GM23338 (cell line): ENCODE measurements around the gene SYNPO2. TPM values are rescaled to one million over a fixed set of nuclear protein-coding genes. Genes with fewer than 3 reads are reported as not detected.

ENCODE experiments used
- ATAC-seq: fragments of 200-7000 bp; cut with Tn5 transposase; 3 replicates; pipeline ENCODE4 v1.9.1; 2020
- DNase-seq: peaks from one replicate; pipeline ENCODE4 v3.0.0-alpha.2; 2015; ENCODE audit warnings: low spot score
- H2AFZ ChIP-seq: fragments of 200-600 bp; sonication (generic); 2 replicates; pipeline ENCODE4 v1.8.0; 2016; ENCODE audit warnings: antibody characterized with exemption, mild to moderate bottlenecking, moderate library complexity
- H3F3A ChIP-seq: fragments of 200-600 bp; sonication (generic); replicated peaks from 2 replicates; pipeline ENCODE4 v1.8.0; 2017; ENCODE audit warnings: antibody characterized with exemption, mixed run types, low read depth
- H3K27ac ChIP-seq: fragments of 200-600 bp; sonication (generic); 2 replicates; pipeline ENCODE4 v1.6.1; 2016; ENCODE audit warnings: low read depth
- H3K27me3 ChIP-seq: fragments of 200-600 bp; sonication (generic); 2 replicates; pipeline ENCODE4 v1.8.0; 2016; ENCODE audit warnings: mild to moderate bottlenecking, mixed run types, moderate library complexity; ENCODE audit not compliant: insufficient read depth
- H3K36me3 ChIP-seq: fragments of 200-600 bp; sonication (generic); 2 replicates; pipeline ENCODE4 v1.8.0; 2016; ENCODE audit warnings: mild to moderate bottlenecking; ENCODE audit not compliant: insufficient read depth
- H3K4me1 ChIP-seq: fragments of 200-600 bp; sonication (generic); 2 replicates; pipeline ENCODE4 v1.8.0; 2016; ENCODE audit warnings: mild to moderate bottlenecking, moderate library complexity; ENCODE audit not compliant: insufficient read depth
- H3K4me2 ChIP-seq: fragments of 200-600 bp; sonication (generic); 2 replicates; pipeline ENCODE4 v1.7.1; 2017; ENCODE audit warnings: mixed run types
- H3K4me3 ChIP-seq: fragments of 200-600 bp; sonication (generic); 2 replicates; pipeline ENCODE4 v1.6.1; 2016; ENCODE audit warnings: mixed run types
- H3K79me2 ChIP-seq: fragments of 200-600 bp; sonication (generic); replicated peaks from 2 replicates; pipeline ENCODE4 v1.8.0; 2017; ENCODE audit warnings: mild to moderate bottlenecking; ENCODE audit not compliant: insufficient read depth
- H3K9me2 ChIP-seq: fragments of 200-600 bp; sonication (generic); 2 replicates; pipeline ENCODE4 v1.8.0; 2017; ENCODE audit not compliant: insufficient read depth
- H4K20me1 ChIP-seq: fragments of 200-600 bp; sonication (generic); replicated peaks from 2 replicates; pipeline ENCODE4 v1.8.0; 2017; ENCODE audit warnings: mild to moderate bottlenecking; ENCODE audit not compliant: insufficient read depth
- H3K27ac Mint-ChIP-seq: 2 replicates; pipeline ENCODE4 v1.8.0; 2020; ENCODE audit warnings: inconsistent platforms, mild to moderate bottlenecking, moderate library complexity, mixed read lengths
- H3K27me3 Mint-ChIP-seq: 3 replicates; pipeline ENCODE4 v1.8.0; 2022; ENCODE audit warnings: low read depth, mild to moderate bottlenecking, moderate library complexity, mixed read lengths, inconsistent platforms; ENCODE audit not compliant: insufficient read depth, poor library complexity
- H3K36me3 Mint-ChIP-seq: 3 replicates; pipeline ENCODE4 v1.8.0; 2021; ENCODE audit warnings: low read depth, mild to moderate bottlenecking, inconsistent platforms, moderate library complexity, mixed read lengths
- H3K4me1 Mint-ChIP-seq: 3 replicates; pipeline ENCODE4 v1.8.0; 2020; ENCODE audit warnings: mild to moderate bottlenecking, inconsistent platforms, mixed read lengths
- H3K4me3 Mint-ChIP-seq: 3 replicates; pipeline ENCODE4 v1.8.0; 2021; ENCODE audit warnings: moderate library complexity, mild to moderate bottlenecking, inconsistent platforms, mixed read lengths
- H3K9me3 Mint-ChIP-seq: 3 replicates; pipeline ENCODE4 v1.8.0; 2020; ENCODE audit warnings: moderate library complexity, mild to moderate bottlenecking, inconsistent platforms, mixed read lengths
- CREB1 ChIP-seq: fragments of 250-450 bp; sonication (Bioruptor Pico); IDR thresholded peaks from 2 replicates; pipeline ENCODE4 v1.5.0; 2020; ENCODE audit warnings: low read depth, mild to moderate bottlenecking, moderate library complexity
- ETS1 ChIP-seq: IDR thresholded peaks from 2 replicates; pipeline ENCODE4 v1.6.1; 2016; ENCODE audit warnings: antibody characterized with exemption
- EZH2phosphoT487 ChIP-seq: fragments of 200-600 bp; sonication (generic); IDR thresholded peaks from one replicate; pipeline ENCODE4 v1.8.1; 2018; ENCODE audit warnings: antibody characterized with exemption; ENCODE audit not compliant: unreplicated experiment
- NANOG ChIP-seq: IDR thresholded peaks from 2 replicates; pipeline ENCODE4 v1.6.1; 2016; ENCODE audit warnings: antibody characterized with exemption, borderline replicate concordance
- POLR2AphosphoS5 ChIP-seq: IDR thresholded peaks from 2 replicates; pipeline ENCODE4 v1.6.1; 2016; ENCODE audit warnings: antibody characterized with exemption, low read depth
- ZNF462 ChIP-seq: fragments of 250-450 bp; sonication (Bioruptor Pico); IDR thresholded peaks from 2 replicates; pipeline ENCODE4 v1.5.0; 2020; ENCODE audit warnings: mild to moderate bottlenecking, moderate library complexity
- polyA plus RNA-seq: library from polyadenylated mRNA; unstranded; fragments of >200 nt; fragmentation: Nextera tagmentation; extraction: Ambion mirVana; gene quantifications from 2 replicates; pipeline ENCODE4 v1.2.1, GENCODE V29; 2016
- total RNA-seq: library from RNA; depleted of rRNA; stranded (reverse); fragments of >200 nt; shearing (Covaris generic); gene quantifications from 2 replicates; pipeline ENCODE4 v1.2.3, GENCODE V29; 2014

Gene SYNPO2
- total and polyA plus RNA-seq, 2 experiments from 2014 or later: 2.1 to 3.4 TPM

DNA sequence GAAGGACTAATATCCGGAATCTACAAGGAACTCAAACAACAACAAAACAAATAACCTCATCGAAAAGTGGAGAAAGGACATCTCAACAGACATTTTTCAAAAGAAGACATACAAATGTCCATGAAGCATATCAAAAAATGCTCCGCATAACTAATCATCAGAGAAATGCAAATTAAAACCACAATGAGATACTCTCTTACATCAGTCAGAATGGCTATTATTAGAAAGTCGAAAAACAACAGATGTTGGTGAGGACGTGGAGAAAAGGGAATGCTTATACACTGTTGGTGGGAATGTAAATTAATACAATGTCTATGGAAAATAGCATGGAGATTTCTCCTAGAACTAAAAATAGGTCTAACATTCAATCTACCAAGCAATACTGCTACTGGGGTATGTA, 195.9 kb downstream of the SYNPO2 start:
- no peak overlapping the region for H3K4me3 ChIP-seq

More for the DNA sequence above, 195.9 kb downstream of the SYNPO2 start:
- H3K79me2 ChIP-seq: no peaks in the 10 kb centered on the region
- H3K4me1 Mint-ChIP-seq: no peaks in the 10 kb centered on the region
- H3K4me1 ChIP-seq: no peaks in the 10 kb centered on the region
- ATAC-seq (no peak), DNase-seq (no peak)
- H4K20me1 ChIP-seq: no peaks in the 10 kb centered on the region
- H3K4me3 Mint-ChIP-seq: no peak overlapping the region
- no peaks in the 10 kb centered on the region for H3K36me3 ChIP-seq
- H3K36me3 Mint-ChIP-seq: no peaks in the 10 kb centered on the region
- H3F3A ChIP-seq: no peaks in the 10 kb centered on the region
- TF ChIP-seq ZNF462: no peak
- TF ChIP-seq EZH2phosphoT487: no peak
- no peak for TF ChIP-seq NANOG
- TF ChIP-seq POLR2AphosphoS5: no peak
- TF ChIP-seq CREB1 (CRISPR knock-in tag): no peak
- TF ChIP-seq ETS1: no peak
- no peaks in the 10 kb centered on the region for H3K27me3 ChIP-seq
- no peak overlapping the region for H3K27ac Mint-ChIP-seq
- peaks cover 3% of the 10 kb centered on the region for H3K27me3 Mint-ChIP-seq
- H2AFZ ChIP-seq: no peak overlapping the region
- no peaks in the 10 kb centered on the region; the same call in 2 of the 3 replicates for H3K9me3 Mint-ChIP-seq
- H3K4me2 ChIP-seq: no peak overlapping the region
- H3K9me2 ChIP-seq: no peaks in the 10 kb centered on the region
- H3K27ac ChIP-seq: no peak overlapping the region
